ENCODE measurements around the gene SLC66A1.

SLC66A1 gene

DNA sequence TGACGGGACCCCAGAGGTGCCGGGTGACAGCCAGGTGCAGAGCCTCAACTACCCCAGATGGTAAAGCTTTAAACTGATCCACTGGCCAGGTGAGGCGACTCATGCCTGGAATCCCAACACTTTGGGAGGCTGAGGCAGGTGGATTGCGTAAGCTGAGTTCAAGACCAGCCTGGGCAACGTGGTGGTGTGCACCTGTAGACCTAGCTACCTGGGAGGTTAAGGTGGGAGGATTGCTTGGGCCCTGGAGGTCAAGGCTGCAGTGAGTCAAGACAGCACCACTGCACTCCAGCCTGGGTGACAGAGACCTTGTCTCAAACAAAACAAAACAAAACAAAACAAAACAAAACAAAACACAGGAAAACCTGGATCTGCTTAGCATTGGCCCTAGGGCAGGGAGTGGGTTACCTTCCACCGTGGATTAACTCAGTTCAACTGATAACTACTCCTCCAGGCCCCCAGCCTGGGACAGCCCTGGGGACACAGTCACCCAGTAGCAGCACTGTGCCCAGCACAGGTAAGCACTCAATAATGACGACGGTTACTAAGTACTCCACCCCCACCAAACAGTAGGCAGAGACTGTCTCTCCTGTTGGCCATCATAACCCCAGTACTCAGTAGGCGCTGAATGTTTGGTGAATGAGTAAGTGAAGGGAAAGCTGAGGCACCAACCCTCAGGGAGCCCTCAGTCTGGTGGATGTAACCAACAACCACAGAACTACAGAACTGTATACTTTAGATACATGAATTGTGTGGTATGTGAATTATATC is 21.6 kb downstream of the SLC66A1 start:
- no peak overlapping the region for H3K4me3 ChIP-seq (ENCODE audit: low read depth, low read length)
- DNase-seq (ENCODE audit: low read depth), result no peak
- TF ChIP-seq, protein P1, sequence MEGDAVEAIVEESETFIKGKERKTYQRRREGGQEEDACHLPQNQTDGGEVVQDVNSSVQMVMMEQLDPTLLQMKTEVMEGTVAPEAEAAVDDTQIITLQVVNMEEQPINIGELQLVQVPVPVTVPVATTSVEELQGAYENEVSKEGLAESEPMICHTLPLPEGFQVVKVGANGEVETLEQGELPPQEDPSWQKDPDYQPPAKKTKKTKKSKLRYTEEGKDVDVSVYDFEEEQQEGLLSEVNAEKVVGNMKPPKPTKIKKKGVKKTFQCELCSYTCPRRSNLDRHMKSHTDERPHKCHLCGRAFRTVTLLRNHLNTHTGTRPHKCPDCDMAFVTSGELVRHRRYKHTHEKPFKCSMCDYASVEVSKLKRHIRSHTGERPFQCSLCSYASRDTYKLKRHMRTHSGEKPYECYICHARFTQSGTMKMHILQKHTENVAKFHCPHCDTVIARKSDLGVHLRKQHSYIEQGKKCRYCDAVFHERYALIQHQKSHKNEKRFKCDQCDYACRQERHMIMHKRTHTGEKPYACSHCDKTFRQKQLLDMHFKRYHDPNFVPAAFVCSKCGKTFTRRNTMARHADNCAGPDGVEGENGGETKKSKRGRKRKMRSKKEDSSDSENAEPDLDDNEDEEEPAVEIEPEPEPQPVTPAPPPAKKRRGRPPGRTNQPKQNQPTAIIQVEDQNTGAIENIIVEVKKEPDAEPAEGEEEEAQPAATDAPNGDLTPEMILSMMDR (conservative IDR thresholded peaks at IDR 0.05; ENCODE audit: low read depth, low read length), result no peak

DNA sequence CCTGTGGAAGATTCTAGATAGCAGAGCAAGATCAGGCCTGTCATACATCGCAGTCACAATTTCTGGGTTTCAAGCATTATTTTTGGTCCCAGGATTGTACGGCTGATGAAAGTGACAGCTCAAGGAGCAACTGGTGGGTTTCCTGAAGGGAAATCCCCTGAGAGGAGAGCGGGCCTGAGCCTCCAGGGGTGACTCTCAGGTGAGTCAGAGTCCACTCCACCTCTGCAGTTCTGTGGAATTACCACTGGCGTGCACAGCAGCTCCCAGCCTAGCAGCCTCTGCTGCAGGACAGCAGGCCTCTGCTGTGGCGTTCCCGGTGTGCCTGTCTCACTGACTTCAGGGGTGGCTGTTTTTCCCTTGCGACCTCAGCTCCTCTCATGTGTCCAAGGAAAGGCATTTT is 24.4 kb downstream of the SLC66A1 start:
- DNase-seq (ENCODE audit: low read depth), result no peak
- TF ChIP-seq, protein P1 (conservative IDR thresholded peaks at IDR 0.05; ENCODE audit: low read depth, low read length), result no peak
- H3K4me3 ChIP-seq (ENCODE audit: low read depth, low read length), result no peak overlapping the region

DNA sequence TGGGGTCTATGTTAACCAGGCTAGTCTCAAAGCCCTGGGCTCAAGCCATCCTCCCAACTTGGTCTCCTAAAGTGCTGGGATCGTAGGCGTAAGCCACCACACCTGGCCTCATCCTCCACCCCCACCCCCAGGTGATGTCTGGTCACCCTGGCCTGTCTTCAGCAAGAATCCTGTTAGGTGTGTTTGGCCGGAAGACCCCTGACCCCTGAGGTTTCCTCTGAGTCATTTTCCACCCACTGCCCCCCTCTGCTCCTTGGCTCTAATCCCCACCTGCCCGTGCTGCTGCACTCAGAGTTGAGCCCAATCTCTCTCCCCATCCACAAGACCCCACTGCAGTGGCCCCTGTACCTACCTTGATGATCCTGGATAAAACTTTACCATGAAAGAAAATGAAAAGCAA is 25.2 kb downstream of the SLC66A1 start:
- TF ChIP-seq, protein P1 (conservative IDR thresholded peaks at IDR 0.05; ENCODE audit: low read depth, low read length), result no peak
- DNase-seq (ENCODE audit: low read depth), result peak; percentile 40
- no peak overlapping the region for H3K4me3 ChIP-seq (ENCODE audit: low read depth, low read length)

DNA sequence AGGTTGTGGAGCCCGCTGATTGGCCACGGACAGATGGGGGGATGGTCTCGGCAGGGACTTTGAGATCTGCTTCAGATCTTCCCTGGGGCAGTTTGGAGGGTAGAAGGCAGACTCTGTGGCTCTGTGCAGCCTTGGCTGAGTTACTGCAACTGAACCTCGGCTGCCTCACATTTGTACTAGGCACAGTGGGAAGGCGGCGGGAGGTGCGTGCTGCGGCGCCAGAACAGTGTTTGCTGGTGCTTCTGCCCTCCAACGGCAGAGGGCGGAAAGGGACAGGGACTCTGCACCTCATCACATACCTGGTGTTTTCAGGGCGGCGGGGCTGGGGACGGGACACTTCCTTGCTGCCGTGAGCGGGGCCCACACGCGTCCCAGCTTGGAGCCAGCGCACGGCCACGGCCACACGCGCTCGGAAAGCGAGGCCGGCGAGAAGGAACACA is 26.2 kb downstream of the SLC66A1 start:
- no peak overlapping the region for H3K4me3 ChIP-seq (ENCODE audit: low read depth, low read length)
- TF ChIP-seq, protein P1 (conservative IDR thresholded peaks at IDR 0.05; ENCODE audit: low read depth, low read length), result peak; percentile 64
- DNase-seq (ENCODE audit: low read depth), result peak; percentile 57

DNA sequence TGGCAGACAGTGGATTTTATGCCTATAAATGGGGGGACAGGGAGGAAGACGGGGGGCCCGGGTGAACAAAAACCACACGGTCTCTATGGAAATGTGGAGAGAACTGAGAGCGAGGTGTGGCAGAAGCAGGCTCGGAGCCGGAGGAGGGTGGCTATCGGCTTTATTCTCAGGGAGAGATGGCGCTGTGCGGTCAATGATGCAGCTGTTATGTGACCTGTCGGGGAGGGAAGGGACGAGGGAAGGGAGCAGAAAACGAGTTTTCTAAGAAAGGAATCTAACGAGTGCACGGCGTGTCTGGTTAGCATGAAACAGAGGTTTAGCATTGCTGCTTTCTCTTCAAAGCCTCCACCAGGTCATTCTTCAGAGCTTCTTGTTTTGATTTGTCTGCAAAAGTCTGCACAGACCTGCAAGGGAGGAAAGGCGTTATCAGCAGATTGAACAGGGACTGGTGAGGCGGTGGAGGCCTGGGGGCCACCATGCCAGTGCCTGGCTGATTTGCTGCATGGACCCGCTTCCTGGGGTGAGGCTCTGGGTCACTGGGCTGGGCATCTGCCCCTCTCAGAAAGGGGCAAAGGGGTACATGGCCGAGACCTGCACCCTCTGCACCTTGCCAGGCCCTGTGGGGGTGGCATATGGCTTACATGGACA is 27.2 kb downstream of the SLC66A1 start:
- H3K4me3 ChIP-seq (ENCODE audit: low read depth, low read length), result no peak overlapping the region
- TF ChIP-seq, protein P1 (conservative IDR thresholded peaks at IDR 0.05; ENCODE audit: low read depth, low read length), result no peak
- DNase-seq (ENCODE audit: low read depth), result no peak

DNA sequence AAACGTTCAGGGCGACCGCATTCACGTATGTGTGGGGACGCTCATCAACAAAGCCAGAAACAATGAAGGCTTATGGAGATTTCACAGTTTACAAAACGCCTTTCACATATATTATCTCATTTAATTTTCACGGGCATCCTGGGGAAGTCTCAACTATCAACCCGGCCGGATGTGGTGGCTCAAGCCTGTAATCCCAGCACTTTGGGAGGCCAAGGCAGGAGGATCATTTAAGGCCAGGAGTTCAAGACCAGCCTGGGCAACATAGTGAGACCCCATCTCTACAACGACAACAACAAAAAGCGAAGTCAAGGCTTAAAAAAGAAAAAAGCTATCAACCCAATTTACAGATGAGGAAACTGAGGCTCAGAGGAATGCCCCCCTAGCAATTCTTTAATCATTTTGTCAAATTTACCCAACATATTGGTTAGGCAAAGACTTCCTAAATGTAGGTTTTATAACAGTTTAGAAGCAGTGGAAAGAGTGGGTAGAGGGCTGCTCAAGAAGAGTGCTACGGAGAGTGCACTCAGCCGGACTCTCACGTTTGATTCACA is 28.3 kb downstream of the SLC66A1 start:
- no peak for DNase-seq (ENCODE audit: low read depth)
- TF ChIP-seq, protein P1 (conservative IDR thresholded peaks at IDR 0.05; ENCODE audit: low read depth, low read length), result no peak
- no peak overlapping the region for H3K4me3 ChIP-seq (ENCODE audit: low read depth, low read length)

Measured in choroid plexus epithelial cell (primary cell).